SK-N-SH (cell line): Measurements from ENCODE around the gene KCNN2. TPM values are rescaled to one million over a fixed set of nuclear protein-coding genes. Genes with fewer than 3 reads are reported as not detected.

Experiments used
- CTCF ChIA-PET: fragments of 300-600, 350-600 bp; formaldehyde crosslinking; extraction: SDS; loops from one replicate; lab custom pipeline; 2021; lab: Yijun Ruan, JAX
- POLR2A ChIA-PET: fragments of 350-600 bp; sonication (Branson Sonifier 250); formaldehyde crosslinking; extraction: SDS; loops from one replicate; lab custom pipeline; 2020; ENCODE audit warnings: antibody characterized with exemption, inconsistent platforms; lab: Yijun Ruan, JAX
- DNase-seq: peaks from one replicate; pipeline ENCODE4 v3.0.0; 2012
- H2AFZ ChIP-seq: fragments of 200-600 bp; sonication (generic); 2 replicates; pipeline ENCODE4 v1.8.1; 2016; ENCODE audit warnings: antibody characterized with exemption, mild to moderate bottlenecking, low read depth
- H3F3A ChIP-seq: fragments of 200-600 bp; sonication (generic); replicated peaks from 2 replicates; pipeline ENCODE3; 2016; ENCODE audit warnings: antibody characterized with exemption, mild to moderate bottlenecking; ENCODE audit not compliant: insufficient read depth
- H3K27ac ChIP-seq, 2 experiments: fragments of 200-500 bp in 1 of 2; fragments of 200-600 bp in 1 of 2; sonication (Bioruptor generic) in 1 of 2; sonication (generic), shearing (Covaris generic) in 1 of 2; 2 replicates each; pipeline versions ENCODE4 v1.5.1 to v1.6.1; 2014 to 2016; ENCODE audit warnings: low read depth in 2 of 2, inconsistent platforms in 1 of 2, low read length in 1 of 2, mild to moderate bottlenecking in 1 of 2, mixed read lengths in 1 of 2
- H3K27me3 ChIP-seq: fragments of 200-600 bp; sonication (generic), shearing (Covaris generic); 2 replicates; pipeline ENCODE4 v1.6.1; 2016; ENCODE audit warnings: mixed run types; ENCODE audit not compliant: insufficient read depth
- H3K36me3 ChIP-seq, 2 experiments: fragments of 200-500 bp in 1 of 2; fragments of 200-600 bp in 1 of 2; sonication (Bioruptor generic) in 1 of 2; sonication (generic) in 1 of 2; replicated peaks in 1 of 2; 2 replicates each; pipeline versions ENCODE3 to v1.5.1; 2014 to 2016; ENCODE audit warnings: low read length in 1 of 2, mild to moderate bottlenecking in 1 of 2; ENCODE audit not compliant: insufficient read depth in 2 of 2, control insufficient read depth in 1 of 2
- H3K4me1 ChIP-seq, 2 experiments: fragments of 200-500 bp in 1 of 2; fragments of 200-600 bp in 1 of 2; sonication (Bioruptor generic) in 1 of 2; sonication (generic), shearing (Covaris generic) in 1 of 2; 2 replicates each; pipeline versions ENCODE4 v1.5.1 to v1.6.1; 2014 to 2016; ENCODE audit warnings: low read depth in 1 of 2, low read length in 1 of 2, mixed run types in 1 of 2; ENCODE audit not compliant: insufficient read depth in 2 of 2, control insufficient read depth in 1 of 2
- H3K4me2 ChIP-seq: fragments of 200-600 bp; sonication (generic), shearing (Covaris generic); 2 replicates; pipeline ENCODE4 v1.6.1; 2017; ENCODE audit warnings: mixed run types
- H3K4me3 ChIP-seq, 2 experiments: fragments of 200-500 bp in 1 of 2; fragments of 200-600 bp in 1 of 2; sonication (Bioruptor generic) in 1 of 2; sonication (generic), shearing (Covaris generic) in 1 of 2; 2 replicates each; pipeline versions ENCODE4 v1.5.1 to v1.8.1; 2014 to 2016; ENCODE audit warnings: low read depth in 2 of 2, inconsistent platforms in 1 of 2, low read length in 1 of 2, mild to moderate bottlenecking in 1 of 2, mixed read lengths in 1 of 2, moderate library complexity in 1 of 2
- H3K79me2 ChIP-seq: fragments of 200-600 bp; sonication (generic); 2 replicates; pipeline ENCODE4 v1.8.1; 2017; ENCODE audit warnings: mild to moderate bottlenecking; ENCODE audit not compliant: insufficient read depth
- H3K9ac ChIP-seq: fragments of 200-600 bp; sonication (generic); 2 replicates; pipeline ENCODE4 v1.6.1; 2017; ENCODE audit warnings: mixed run types
- H3K9me2 ChIP-seq: fragments of 200-600 bp; sonication (generic); 2 replicates; pipeline ENCODE4 v1.6.1; 2017; ENCODE audit warnings: mixed run types
- H3K9me3 ChIP-seq: fragments of 200-600 bp; sonication (generic); 2 replicates; pipeline ENCODE4 v1.6.1; 2017; ENCODE audit warnings: mixed run types, mild to moderate bottlenecking, moderate library complexity
- H4K20me1 ChIP-seq: fragments of 200-600 bp; sonication (generic); 2 replicates; pipeline ENCODE4 v1.6.1; 2017; ENCODE audit warnings: mild to moderate bottlenecking, mixed run types; ENCODE audit not compliant: insufficient read depth
- CHD2 ChIP-seq: fragments of 150-350 bp; IDR thresholded peaks from 2 replicates; pipeline ENCODE4 v1.6.1; 2018; ENCODE audit warnings: low read length; ENCODE audit not compliant: partially characterized antibody
- ELF1 ChIP-seq: IDR thresholded peaks from 2 replicates; pipeline ENCODE4 v1.4.0; 2012
- EP300 ChIP-seq, 2 experiments: IDR thresholded peaks; 2 replicates each; pipeline versions ENCODE4 v1.4.0 to v1.6.1; 2012; ENCODE audit warnings: borderline replicate concordance in 1 of 2, low read depth in 1 of 2, low read length in 1 of 2
- EZH2phosphoT487 ChIP-seq: fragments of 200-600 bp; sonication (generic); IDR thresholded peaks from 2 replicates; pipeline ENCODE4 v1.6.1; 2017; ENCODE audit warnings: low read depth, mixed run types, mild to moderate bottlenecking, antibody characterized with exemption, moderate library complexity, borderline replicate concordance
- FOSL2 ChIP-seq: IDR thresholded peaks from 2 replicates; pipeline ENCODE4 v1.4.0; 2012; ENCODE audit warnings: low read depth, mild to moderate bottlenecking, moderate library complexity, borderline replicate concordance
- FOXM1 ChIP-seq: IDR thresholded peaks from 2 replicates; pipeline ENCODE4 v1.4.0; 2012; ENCODE audit warnings: low read depth, mild to moderate bottlenecking
- GABPA ChIP-seq: IDR thresholded peaks from 2 replicates; pipeline ENCODE4 v1.4.0; 2012; ENCODE audit warnings: low read depth, mild to moderate bottlenecking
- GATA2 ChIP-seq: sonication (generic); formaldehyde crosslinking; IDR thresholded peaks from 2 replicates; pipeline ENCODE4 v1.5.0; 2020; ENCODE audit warnings: mild to moderate bottlenecking, missing genetic modification reagents
- MXI1 ChIP-seq: IDR thresholded peaks from 2 replicates; pipeline ENCODE4 v1.6.1; 2012; ENCODE audit warnings: mild to moderate bottlenecking, low read depth, low read length, improper control_type of control experiment
- NFIC ChIP-seq: IDR thresholded peaks from 2 replicates; pipeline ENCODE4 v1.4.0; 2012; ENCODE audit warnings: borderline replicate concordance
- POLR2AphosphoS5 ChIP-seq: IDR thresholded peaks from 2 replicates; pipeline ENCODE4 v1.6.1; 2012; ENCODE audit warnings: low read depth, low read length
- RFX5 ChIP-seq: IDR thresholded peaks from 2 replicates; pipeline ENCODE4 v1.6.1; 2012; ENCODE audit warnings: mild to moderate bottlenecking, improper control_type of control experiment, low read length
- TCF12 ChIP-seq: IDR thresholded peaks from 2 replicates; pipeline ENCODE4 v1.4.0; 2012
- TEAD4 ChIP-seq: IDR thresholded peaks from 2 replicates; pipeline ENCODE4 v1.4.0; 2012; ENCODE audit warnings: mild to moderate bottlenecking, borderline replicate concordance; ENCODE audit not compliant: insufficient read depth
- WGBS: methylation state at CpG from one replicate; pipeline ENCODE4 v1.1.6; 2017; ENCODE audit warnings: low lambda C conversion rate; 5-methylcytosine and 5-hydroxymethylcytosine counted together
- polyA plus RNA-seq, 3 experiments: library from polyadenylated mRNA; depleted of rRNA; stranded (reverse); fragments of >200 nt; gene quantifications; 2 replicates each; pipeline ENCODE4 v1.2.3, GENCODE V29; 2012
- TF ChIP-seq, protein P1 (sequence below): IDR thresholded peaks from 2 replicates; pipeline ENCODE4 v1.4.0; 2012; ENCODE audit warnings: low read depth, borderline replicate concordance
- TF ChIP-seq, protein P2 (sequence below): IDR thresholded peaks from 2 replicates; pipeline ENCODE4 v1.4.0; 2012; ENCODE audit warnings: low read depth
- TF ChIP-seq, protein P3 (sequence below): IDR thresholded peaks from 2 replicates; pipeline ENCODE4 v1.4.0; 2012; ENCODE audit warnings: low read depth, borderline replicate concordance
- TF ChIP-seq, protein P4 (sequence below): IDR thresholded peaks from 2 replicates; pipeline ENCODE4 v1.6.1; 2012; ENCODE audit warnings: mild to moderate bottlenecking, low read depth, low read length, moderate library complexity
- TF ChIP-seq, protein P5 (sequence below): fragments of 150-350 bp; IDR thresholded peaks from 2 replicates; pipeline ENCODE4 v1.6.1; 2017; ENCODE audit warnings: antibody characterized with exemption, low read length, low read depth, borderline replicate concordance
- TF ChIP-seq, protein P6 (sequence below): fragments of 200-600 bp; sonication (generic); IDR thresholded peaks from 2 replicates; pipeline ENCODE4 v1.6.1; 2017; ENCODE audit warnings: antibody characterized with exemption, mild to moderate bottlenecking, moderate library complexity

The KCNN2 gene
- polyA plus RNA-seq, 1 of the 3 experiments (the other 2 are of a cell fraction): not detected

GRCh38 chr5:114448481-114448880 lies 86.6 kb downstream of the KCNN2 start:
- Histone ChIP-seq H3K4me1 (peaks cover 0 to 4% of the 10 kb centered on the region in 2 experiments; a peak in 1 of 4 replicates), H3K9me2 (no peaks in the 10 kb centered on the region), H3K4me3 (no peak overlapping the region), H3K27me3 (no peaks in the 10 kb centered on the region), H3K9me3 (no peaks in the 10 kb centered on the region), H3K4me2 (0 out of 2 replicates have a peak overlapping the region, but pooled peaks have one; percentile 23), H3F3A (no peaks in the 10 kb centered on the region), H3K36me3 (no peaks in the 10 kb centered on the region), H3K9ac (no peak overlapping the region), H2AFZ (no peak overlapping the region), H4K20me1 (no peaks in the 10 kb centered on the region), H3K79me2 (no peaks in the 10 kb centered on the region), H3K27ac (no peak overlapping the region)
- WGBS: 13% methylated on average over 4 of the region's 4 CpGs
- POLR2A ChIA-PET: no interaction called here
- CTCF ChIA-PET: interaction anchor here (0.7 to 6.3 kb wide), 10 partner anchors 11 to 835 kb away, joined by 3 to 72 read pairs (median 6); no protein-coding TSS in a partner anchor
- TF ChIP-seq, protein P1, sequence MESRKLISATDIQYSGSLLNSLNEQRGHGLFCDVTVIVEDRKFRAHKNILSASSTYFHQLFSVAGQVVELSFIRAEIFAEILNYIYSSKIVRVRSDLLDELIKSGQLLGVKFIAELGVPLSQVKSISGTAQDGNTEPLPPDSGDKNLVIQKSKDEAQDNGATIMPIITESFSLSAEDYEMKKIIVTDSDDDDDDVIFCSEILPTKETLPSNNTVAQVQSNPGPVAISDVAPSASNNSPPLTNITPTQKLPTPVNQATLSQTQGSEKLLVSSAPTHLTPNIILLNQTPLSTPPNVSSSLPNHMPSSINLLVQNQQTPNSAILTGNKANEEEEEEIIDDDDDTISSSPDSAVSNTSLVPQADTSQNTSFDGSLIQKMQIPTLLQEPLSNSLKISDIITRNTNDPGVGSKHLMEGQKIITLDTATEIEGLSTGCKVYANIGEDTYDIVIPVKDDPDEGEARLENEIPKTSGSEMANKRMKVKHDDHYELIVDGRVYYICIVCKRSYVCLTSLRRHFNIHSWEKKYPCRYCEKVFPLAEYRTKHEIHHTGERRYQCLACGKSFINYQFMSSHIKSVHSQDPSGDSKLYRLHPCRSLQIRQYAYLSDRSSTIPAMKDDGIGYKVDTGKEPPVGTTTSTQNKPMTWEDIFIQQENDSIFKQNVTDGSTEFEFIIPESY: no peak
- TF ChIP-seq, protein P2, sequence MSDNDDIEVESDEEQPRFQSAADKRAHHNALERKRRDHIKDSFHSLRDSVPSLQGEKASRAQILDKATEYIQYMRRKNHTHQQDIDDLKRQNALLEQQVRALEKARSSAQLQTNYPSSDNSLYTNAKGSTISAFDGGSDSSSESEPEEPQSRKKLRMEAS: no peak
- TF ChIP-seq CHD2 (no peak), GATA2 (CRISPR knock-in tag) (no peak), NFIC (no peak), RFX5 (no peak), POLR2AphosphoS5 (no peak), TCF12 (no peak), GABPA (no peak), ELF1 (no peak), EZH2phosphoT487 (no peak), TEAD4 (no peak), FOSL2 (no peak), MXI1 (no peak), EP300 (IDR thresholded peaks at IDR 0.05; ENCODE audit: borderline replicate concordance in 1 of 2, low read depth in 1 of 2, low read length in 1 of 2) (no peak), FOXM1 (no peak)
- TF ChIP-seq, protein P3, sequence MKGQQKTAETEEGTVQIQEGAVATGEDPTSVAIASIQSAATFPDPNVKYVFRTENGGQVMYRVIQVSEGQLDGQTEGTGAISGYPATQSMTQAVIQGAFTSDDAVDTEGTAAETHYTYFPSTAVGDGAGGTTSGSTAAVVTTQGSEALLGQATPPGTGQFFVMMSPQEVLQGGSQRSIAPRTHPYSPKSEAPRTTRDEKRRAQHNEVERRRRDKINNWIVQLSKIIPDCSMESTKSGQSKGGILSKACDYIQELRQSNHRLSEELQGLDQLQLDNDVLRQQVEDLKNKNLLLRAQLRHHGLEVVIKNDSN: no peak
- TF ChIP-seq, protein P4, sequence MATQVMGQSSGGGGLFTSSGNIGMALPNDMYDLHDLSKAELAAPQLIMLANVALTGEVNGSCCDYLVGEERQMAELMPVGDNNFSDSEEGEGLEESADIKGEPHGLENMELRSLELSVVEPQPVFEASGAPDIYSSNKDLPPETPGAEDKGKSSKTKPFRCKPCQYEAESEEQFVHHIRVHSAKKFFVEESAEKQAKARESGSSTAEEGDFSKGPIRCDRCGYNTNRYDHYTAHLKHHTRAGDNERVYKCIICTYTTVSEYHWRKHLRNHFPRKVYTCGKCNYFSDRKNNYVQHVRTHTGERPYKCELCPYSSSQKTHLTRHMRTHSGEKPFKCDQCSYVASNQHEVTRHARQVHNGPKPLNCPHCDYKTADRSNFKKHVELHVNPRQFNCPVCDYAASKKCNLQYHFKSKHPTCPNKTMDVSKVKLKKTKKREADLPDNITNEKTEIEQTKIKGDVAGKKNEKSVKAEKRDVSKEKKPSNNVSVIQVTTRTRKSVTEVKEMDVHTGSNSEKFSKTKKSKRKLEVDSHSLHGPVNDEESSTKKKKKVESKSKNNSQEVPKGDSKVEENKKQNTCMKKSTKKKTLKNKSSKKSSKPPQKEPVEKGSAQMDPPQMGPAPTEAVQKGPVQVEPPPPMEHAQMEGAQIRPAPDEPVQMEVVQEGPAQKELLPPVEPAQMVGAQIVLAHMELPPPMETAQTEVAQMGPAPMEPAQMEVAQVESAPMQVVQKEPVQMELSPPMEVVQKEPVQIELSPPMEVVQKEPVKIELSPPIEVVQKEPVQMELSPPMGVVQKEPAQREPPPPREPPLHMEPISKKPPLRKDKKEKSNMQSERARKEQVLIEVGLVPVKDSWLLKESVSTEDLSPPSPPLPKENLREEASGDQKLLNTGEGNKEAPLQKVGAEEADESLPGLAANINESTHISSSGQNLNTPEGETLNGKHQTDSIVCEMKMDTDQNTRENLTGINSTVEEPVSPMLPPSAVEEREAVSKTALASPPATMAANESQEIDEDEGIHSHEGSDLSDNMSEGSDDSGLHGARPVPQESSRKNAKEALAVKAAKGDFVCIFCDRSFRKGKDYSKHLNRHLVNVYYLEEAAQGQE: no peak
- TF ChIP-seq, protein P5, sequence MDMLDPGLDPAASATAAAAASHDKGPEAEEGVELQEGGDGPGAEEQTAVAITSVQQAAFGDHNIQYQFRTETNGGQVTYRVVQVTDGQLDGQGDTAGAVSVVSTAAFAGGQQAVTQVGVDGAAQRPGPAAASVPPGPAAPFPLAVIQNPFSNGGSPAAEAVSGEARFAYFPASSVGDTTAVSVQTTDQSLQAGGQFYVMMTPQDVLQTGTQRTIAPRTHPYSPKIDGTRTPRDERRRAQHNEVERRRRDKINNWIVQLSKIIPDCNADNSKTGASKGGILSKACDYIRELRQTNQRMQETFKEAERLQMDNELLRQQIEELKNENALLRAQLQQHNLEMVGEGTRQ: no peak
- TF ChIP-seq, protein P6, sequence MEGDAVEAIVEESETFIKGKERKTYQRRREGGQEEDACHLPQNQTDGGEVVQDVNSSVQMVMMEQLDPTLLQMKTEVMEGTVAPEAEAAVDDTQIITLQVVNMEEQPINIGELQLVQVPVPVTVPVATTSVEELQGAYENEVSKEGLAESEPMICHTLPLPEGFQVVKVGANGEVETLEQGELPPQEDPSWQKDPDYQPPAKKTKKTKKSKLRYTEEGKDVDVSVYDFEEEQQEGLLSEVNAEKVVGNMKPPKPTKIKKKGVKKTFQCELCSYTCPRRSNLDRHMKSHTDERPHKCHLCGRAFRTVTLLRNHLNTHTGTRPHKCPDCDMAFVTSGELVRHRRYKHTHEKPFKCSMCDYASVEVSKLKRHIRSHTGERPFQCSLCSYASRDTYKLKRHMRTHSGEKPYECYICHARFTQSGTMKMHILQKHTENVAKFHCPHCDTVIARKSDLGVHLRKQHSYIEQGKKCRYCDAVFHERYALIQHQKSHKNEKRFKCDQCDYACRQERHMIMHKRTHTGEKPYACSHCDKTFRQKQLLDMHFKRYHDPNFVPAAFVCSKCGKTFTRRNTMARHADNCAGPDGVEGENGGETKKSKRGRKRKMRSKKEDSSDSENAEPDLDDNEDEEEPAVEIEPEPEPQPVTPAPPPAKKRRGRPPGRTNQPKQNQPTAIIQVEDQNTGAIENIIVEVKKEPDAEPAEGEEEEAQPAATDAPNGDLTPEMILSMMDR: no peak
- no peak for DNase-seq
